GM23338 (cell line): ENCODE measurements around the gene VAMP8.

Experiments
- NANOG ChIP-seq: IDR thresholded peaks from 2 replicates; pipeline ENCODE4 v1.6.1; 2016; ENCODE audit warnings: antibody characterized with exemption, borderline replicate concordance
- POLR2AphosphoS5 ChIP-seq: IDR thresholded peaks from 2 replicates; pipeline ENCODE4 v1.6.1; 2016; ENCODE audit warnings: antibody characterized with exemption, low read depth
- TF ChIP-seq, protein P1 (sequence below), 2 experiments: fragments of 200-600 bp in 1 of 2; sonication (generic) in 1 of 2; conservative IDR thresholded peaks; 2 replicates each; pipeline versions ENCODE4 v1.5.1 to v1.6.1; 2016 to 2017; ENCODE audit warnings: antibody characterized with exemption in 2 of 2, low read depth in 2 of 2, mild to moderate bottlenecking in 2 of 2, moderate library complexity in 1 of 2
- TF ChIP-seq, protein P2 (sequence below): fragments of 250-450 bp; sonication (Bioruptor Pico); IDR thresholded peaks from 2 replicates; pipeline ENCODE4 v1.5.0; 2020; ENCODE audit warnings: mild to moderate bottlenecking, moderate library complexity

DNA sequence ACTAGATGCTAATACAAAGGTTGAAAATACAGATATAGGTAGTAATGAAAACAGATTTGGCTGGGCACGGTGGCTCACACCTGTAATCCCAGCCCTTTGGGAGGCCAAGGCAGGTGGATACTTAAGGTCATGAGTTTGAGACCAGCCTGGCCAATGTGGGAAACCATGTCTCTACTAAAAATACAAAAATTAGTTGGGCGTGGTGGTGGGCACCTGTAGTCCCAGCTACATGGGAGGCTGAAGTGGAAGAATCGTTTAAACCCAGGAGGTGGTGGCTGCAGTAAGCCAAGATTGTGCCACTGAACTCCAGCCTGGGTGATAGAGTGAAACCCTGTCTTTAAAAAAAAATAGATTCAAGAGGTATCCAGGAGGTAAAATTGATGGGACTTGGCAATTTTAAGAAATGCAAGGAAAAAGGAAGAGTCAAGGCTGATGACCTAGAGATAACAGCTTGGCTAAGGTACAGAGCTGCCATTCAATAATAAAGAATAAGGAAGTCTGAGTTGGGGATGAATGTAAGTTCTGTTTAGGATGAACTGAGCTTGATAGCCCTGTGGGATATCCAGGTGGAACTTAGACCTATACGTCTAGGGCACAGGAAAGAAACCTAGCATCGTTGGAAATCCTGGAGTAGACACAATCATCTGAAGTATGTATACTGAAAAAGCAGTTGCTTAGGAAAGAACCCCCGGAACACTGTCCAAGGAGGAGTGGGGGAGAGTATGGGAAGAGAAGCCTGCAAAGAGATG is 29.4 kb upstream of the VAMP8 start:
- TF ChIP-seq, protein P1, sequence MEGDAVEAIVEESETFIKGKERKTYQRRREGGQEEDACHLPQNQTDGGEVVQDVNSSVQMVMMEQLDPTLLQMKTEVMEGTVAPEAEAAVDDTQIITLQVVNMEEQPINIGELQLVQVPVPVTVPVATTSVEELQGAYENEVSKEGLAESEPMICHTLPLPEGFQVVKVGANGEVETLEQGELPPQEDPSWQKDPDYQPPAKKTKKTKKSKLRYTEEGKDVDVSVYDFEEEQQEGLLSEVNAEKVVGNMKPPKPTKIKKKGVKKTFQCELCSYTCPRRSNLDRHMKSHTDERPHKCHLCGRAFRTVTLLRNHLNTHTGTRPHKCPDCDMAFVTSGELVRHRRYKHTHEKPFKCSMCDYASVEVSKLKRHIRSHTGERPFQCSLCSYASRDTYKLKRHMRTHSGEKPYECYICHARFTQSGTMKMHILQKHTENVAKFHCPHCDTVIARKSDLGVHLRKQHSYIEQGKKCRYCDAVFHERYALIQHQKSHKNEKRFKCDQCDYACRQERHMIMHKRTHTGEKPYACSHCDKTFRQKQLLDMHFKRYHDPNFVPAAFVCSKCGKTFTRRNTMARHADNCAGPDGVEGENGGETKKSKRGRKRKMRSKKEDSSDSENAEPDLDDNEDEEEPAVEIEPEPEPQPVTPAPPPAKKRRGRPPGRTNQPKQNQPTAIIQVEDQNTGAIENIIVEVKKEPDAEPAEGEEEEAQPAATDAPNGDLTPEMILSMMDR (conservative IDR thresholded peaks at IDR 0.05; ENCODE audit: low read depth in 2 of 2) = no peak
- TF ChIP-seq POLR2AphosphoS5 (no peak), NANOG (no peak)
- TF ChIP-seq, protein P2, sequence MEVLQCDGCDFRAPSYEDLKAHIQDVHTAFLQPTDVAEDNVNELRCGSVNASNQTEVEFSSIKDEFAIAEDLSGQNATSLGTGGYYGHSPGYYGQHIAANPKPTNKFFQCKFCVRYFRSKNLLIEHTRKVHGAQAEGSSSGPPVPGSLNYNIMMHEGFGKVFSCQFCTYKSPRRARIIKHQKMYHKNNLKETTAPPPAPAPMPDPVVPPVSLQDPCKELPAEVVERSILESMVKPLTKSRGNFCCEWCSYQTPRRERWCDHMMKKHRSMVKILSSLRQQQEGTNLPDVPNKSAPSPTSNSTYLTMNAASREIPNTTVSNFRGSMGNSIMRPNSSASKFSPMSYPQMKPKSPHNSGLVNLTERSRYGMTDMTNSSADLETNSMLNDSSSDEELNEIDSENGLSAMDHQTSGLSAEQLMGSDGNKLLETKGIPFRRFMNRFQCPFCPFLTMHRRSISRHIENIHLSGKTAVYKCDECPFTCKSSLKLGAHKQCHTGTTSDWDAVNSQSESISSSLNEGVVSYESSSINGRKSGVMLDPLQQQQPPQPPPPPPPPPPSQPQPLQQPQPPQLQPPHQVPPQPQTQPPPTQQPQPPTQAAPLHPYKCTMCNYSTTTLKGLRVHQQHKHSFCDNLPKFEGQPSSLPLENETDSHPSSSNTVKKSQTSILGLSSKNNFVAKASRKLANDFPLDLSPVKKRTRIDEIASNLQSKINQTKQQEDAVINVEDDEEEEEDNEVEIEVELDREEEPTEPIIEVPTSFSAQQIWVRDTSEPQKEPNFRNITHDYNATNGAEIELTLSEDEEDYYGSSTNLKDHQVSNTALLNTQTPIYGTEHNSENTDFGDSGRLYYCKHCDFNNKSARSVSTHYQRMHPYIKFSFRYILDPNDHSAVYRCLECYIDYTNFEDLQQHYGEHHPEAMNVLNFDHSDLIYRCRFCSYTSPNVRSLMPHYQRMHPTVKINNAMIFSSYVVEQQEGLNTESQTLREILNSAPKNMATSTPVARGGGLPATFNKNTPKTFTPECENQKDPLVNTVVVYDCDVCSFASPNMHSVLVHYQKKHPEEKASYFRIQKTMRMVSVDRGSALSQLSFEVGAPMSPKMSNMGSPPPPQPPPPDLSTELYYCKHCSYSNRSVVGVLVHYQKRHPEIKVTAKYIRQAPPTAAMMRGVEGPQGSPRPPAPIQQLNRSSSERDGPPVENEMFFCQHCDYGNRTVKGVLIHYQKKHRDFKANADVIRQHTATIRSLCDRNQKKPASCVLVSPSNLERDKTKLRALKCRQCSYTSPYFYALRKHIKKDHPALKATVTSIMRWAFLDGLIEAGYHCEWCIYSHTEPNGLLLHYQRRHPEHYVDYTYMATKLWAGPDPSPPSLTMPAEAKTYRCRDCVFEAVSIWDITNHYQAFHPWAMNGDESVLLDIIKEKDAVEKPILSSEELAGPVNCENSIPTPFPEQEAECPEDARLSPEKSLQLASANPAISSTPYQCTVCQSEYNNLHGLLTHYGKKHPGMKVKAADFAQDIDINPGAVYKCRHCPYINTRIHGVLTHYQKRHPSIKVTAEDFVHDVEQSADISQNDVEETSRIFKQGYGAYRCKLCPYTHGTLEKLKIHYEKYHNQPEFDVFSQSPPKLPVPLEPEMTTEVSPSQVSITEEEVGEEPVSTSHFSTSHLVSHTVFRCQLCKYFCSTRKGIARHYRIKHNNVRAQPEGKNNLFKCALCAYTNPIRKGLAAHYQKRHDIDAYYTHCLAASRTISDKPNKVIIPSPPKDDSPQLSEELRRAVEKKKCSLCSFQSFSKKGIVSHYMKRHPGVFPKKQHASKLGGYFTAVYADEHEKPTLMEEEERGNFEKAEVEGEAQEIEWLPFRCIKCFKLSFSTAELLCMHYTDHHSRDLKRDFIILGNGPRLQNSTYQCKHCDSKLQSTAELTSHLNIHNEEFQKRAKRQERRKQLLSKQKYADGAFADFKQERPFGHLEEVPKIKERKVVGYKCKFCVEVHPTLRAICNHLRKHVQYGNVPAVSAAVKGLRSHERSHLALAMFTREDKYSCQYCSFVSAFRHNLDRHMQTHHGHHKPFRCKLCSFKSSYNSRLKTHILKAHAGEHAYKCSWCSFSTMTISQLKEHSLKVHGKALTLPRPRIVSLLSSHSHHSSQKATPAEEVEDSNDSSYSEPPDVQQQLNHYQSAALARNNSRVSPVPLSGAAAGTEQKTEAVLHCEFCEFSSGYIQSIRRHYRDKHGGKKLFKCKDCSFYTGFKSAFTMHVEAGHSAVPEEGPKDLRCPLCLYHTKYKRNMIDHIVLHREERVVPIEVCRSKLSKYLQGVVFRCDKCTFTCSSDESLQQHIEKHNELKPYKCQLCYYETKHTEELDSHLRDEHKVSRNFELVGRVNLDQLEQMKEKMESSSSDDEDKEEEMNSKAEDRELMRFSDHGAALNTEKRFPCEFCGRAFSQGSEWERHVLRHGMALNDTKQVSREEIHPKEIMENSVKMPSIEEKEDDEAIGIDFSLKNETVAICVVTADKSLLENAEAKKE (CRISPR knock-in tag) = no peak
